Heart left ventricle (tissue), 13 donors: ENCODE measurements around the gene ZNF331.

Source experiments
- CTCF ChIP-seq, 12 donors: fragments of 200-600 bp; sonication (generic) in 4 of 12; IDR thresholded peaks; one replicate each; pipeline versions ENCODE4 v1.5.0 to v1.8.0; 2018 to 2022; ENCODE audit warnings: antibody characterized with exemption in 12 of 12, mild to moderate bottlenecking in 5 of 12
- POLR2A ChIP-seq, 2 donors: fragments of 450-650 bp; IDR thresholded peaks; one replicate each; pipeline ENCODE4 v1.6.1; 2017; ENCODE audit warnings: antibody characterized with exemption in 2 of 2, mild to moderate bottlenecking in 2 of 2, moderate library complexity in 2 of 2
- donor health status: ischemic (EF 13 %, LVEDD 7.1; RV severe dilation, severe dysfunction).
- donor health status: DM: no; HTN: yes; CAD: no.
- donor health status: DM: no; HTN: no; CAD: no.
- donor health status: ischemic (EF 25% LVEDD 6.9; RV normal size, moderate dysfunction).
- donor health status: ischemic (EF 25% LVEDD 5.7; RV mildly dilated, moderate dysfunction).
- donor health status: ischemic (EF 35%, LVEDD 5.7; RV mildly dilated, moderate dysfunction).
- donor health status: nonischemic (EF 11% LVEDD 7.7; RV severe dilation, severe dysfunction).
- donor health status: DM: yes; HTN: yes; CAD: no.
- donor health status: PGD.
- donor health status: ischemic (EF 29% LVEDD 5.4; RV normal size, mild dysfunction).
- donor health status: nonischemic (EF 23%, LVEDD 6.1; RV moderate dilation, normal function).

DNA sequence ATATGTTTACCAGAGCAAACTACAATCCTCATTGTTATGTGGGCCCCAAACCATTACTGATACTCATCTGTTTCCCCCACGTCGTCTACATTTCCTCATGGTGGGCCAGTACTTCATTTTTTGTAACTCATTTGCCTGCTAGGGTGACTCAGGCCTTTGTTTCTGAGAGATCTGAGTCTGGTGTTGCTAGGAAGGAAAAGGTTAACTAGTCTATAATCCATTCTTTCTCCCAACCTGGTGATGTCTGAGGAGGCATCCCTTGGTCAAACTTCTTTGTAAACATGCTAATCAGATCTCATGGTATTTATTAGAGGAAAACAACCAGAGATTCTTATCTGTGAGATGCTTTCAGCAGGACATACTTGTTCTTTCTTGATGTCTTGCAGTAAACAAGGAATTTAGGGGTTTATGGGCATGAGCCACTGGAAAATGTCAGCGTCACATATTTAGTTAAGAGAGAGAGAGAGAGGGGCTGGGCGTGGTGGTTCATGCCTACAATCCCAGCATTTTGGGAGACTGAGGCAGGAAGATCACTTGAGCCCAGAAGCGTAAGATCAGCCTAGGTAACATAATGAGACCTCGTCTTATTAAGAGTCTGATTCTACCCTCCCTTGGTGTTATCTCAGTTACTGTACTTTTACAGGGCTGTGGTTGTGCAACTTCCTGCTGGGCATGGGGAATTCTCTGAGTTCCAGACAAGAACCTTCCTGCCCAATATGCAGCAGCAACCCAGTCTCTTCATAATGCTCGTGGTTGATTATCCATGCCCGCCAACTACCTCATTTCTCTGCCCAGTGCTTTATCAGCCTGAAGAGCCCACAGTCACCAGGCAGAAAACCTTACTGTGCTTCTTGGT, 84.2 kb downstream of the ZNF331 start:
- TF ChIP-seq CTCF (IDR thresholded peaks at IDR 0.05) (no peak), POLR2A (IDR thresholded peaks at IDR 0.05) (no peak)
